CD4-positive, alpha-beta T cell treated with Interleukin-4 for 1 hour (primary cell): ENCODE results near the gene DNAJB11.
A peak's percentile ranks its signal among the peaks of the same experiment; 100 is the strongest.
"Not testable (repeated sequence)": the region's sequence is repeated elsewhere in the genome, so short reads cannot be mapped to it uniquely, and the experiment has no call there.

Source experiments
- DNase-seq, 2 donors: peaks; one replicate each; pipeline ENCODE4 v3.0.0-alpha.2; 2020 to 2022

Gene DNAJB11

GRCh38 chr3:186552408-186553031 lies 18.0 kb upstream of the DNAJB11 start:
- no peak for DNase-seq

- no peak for DNase-seq
Observed at GRCh38 chr3:186564586-186564985, 5.9 kb upstream of the DNAJB11 start.

GRCh38 chr3:186566772-186567071 lies 3.8 kb upstream of the DNAJB11 start:
- DNase-seq = no peak

GRCh38 chr3:186567072-186567921 lies 3.2 kb upstream of the DNAJB11 start, which contains the start of gene TBCCD1:
TBCCD1 (minus strand) TSS chr3:186567339; CDS start chr3:186564329, 3,010 bp downstream.
- DNase-seq = peak; percentile 94 to 97

- DNase-seq = not testable (repeated sequence)
Observed at GRCh38 chr3:186569361-186569760, 1.2 kb upstream of the DNAJB11 start.

- DNase-seq = no peak
Observed at GRCh38 chr3:186569779-186570095, 783 bp upstream of the DNAJB11 start.

- no peak for DNase-seq
Observed at GRCh38 chr3:186570941-186571643, 572 bp downstream of the DNAJB11 start.

GRCh38 chr3:186571644-186572013 lies 1.1 kb downstream of the DNAJB11 start:
- DNase-seq = no peak

GRCh38 chr3:186577521-186577920 lies 7.0 kb downstream of the DNAJB11 start:
- no peak for DNase-seq

GRCh38 chr3:186580785-186581184 lies 10.3 kb downstream of the DNAJB11 start:
- DNase-seq = no peak

GRCh38 chr3:186582541-186582940 lies 12.0 kb downstream of the DNAJB11 start:
- DNase-seq = no peak

- DNase-seq = no peak
Observed at GRCh38 chr3:186583831-186584230, 13.3 kb downstream of the DNAJB11 start.

GRCh38 chr3:186586245-186586644 lies 15.7 kb downstream of the DNAJB11 start:
- DNase-seq = not testable (repeated sequence)

- DNase-seq = no peak
Observed at GRCh38 chr3:186587183-186587582, 16.7 kb downstream of the DNAJB11 start.

GRCh38 chr3:186588632-186589031 lies 18.1 kb downstream of the DNAJB11 start:
- no peak for DNase-seq

GRCh38 chr3:186589121-186589520 lies 18.6 kb downstream of the DNAJB11 start:
- DNase-seq = no peak

GRCh38 chr3:186589856-186590579 lies 19.5 kb downstream of the DNAJB11 start:
- peak in 1 of 2 donors; percentile 43 for DNase-seq

GRCh38 chr3:186590580-186591295 lies 20.2 kb downstream of the DNAJB11 start:
- DNase-seq = no peak

- no peak for DNase-seq
Observed at GRCh38 chr3:186592682-186593081, 22.2 kb downstream of the DNAJB11 start.

- DNase-seq = no peak
Observed at GRCh38 chr3:186593862-186594261, 23.3 kb downstream of the DNAJB11 start.

- DNase-seq = no peak
Observed at GRCh38 chr3:186594591-186595113, 24.1 kb downstream of the DNAJB11 start.

- no peak for DNase-seq
Observed at GRCh38 chr3:186596568-186597287, 26.2 kb downstream of the DNAJB11 start.
